Hematopoietic multipotent progenitor cell treated with erythropoietin and hydrocortisone succinate and interleukin-3 and kit ligand, for 17 days (in vitro differentiated cells): ENCODE measurements around the gene IMMP2L.

Experiments used
- DNase-seq: peaks from one replicate; pipeline ENCODE4 v3.0.0-alpha.2; 2015; ENCODE audit warnings: low spot score

IMMP2L gene

DNA sequence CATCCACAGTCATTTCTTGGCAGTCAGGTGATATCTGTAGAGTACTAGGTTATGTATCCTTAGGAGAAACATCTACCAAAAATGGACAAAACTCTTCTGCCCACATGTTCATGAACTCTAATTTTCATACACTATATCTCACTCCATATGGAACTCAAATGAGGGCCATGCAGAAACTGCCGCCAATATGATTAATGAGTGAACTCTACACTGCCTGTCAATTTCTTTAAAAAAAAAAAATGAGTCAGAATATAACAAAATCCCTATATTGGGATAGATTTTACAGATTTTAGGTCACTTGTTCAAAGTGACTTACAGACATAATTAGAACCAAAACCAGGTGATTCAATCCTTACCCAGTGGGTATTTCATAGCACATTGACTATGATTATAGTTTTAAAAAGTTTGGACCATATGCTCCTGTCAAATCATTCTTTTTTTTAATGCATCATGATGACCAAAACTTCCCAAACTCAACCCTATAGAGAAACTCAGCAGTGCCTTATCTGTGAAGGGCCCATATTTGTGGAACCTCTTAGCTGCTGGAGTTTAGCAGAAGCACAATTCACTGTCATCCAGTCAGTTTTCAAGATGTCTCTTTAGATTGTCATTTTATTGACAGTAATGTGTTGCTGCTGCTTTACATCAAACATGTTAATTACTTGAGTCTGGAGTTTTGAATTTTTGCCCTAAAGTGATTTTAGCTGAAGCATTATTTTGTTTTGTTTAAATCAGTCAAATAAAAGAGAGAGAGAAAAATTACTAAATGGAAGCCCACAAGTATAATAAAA lies 460.2 kb downstream of the IMMP2L start:
- no peak for DNase-seq

DNA sequence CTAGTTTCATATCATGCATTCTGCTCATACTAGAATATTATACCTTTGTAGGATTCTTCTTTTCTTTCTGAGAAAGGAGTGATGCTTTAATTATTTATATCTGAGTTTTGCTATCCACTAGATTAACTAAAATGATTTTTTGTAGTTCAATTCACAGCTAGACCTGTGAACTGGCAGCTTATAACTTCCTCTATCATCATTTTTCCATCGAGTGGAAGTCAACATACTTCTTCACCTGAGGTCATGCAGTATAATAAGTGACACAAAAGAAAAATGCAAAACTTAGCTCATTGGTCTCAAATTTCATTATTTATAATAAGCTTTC lies 463.4 kb downstream of the IMMP2L start:
- no peak for DNase-seq

DNA sequence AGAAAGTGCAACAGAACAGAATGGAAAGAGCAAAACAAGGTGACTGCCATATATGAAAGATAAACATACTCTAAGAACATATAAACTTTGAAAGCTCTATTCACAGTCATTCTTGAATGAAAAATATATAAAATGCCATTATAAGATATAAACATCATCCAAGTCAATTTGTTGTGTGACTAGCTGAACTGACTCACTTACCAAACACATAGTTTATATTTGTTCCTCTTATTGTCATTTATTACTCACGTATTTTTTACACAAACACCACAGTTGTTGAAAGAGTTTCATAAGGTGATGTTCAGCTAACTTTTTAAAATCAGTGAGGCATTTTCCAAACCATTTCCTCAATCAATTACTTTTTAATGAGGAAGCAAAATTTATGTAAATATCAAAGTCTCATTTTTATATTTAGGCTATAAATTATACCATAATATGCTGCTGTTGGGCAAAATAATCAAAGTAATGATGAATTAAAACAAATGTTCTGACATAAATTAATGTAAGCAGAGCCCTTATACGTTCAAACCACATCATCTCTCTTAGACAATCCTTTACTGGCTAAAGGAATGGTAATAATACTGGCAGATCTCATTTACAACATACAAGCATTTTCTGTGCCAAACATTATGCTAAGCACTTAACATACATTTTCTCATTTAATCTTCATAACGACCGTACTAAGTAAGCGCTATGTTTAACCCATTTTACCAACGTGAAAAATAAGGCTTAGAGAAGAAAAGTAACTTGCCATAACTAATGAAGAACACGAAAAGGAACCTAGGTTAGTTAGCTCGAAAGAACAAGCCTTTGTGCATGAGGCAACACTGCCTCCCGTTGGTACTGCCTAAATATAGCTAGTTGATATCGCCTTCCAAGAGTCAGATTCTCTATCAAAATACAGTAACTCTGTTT lies 464.0 kb downstream of the IMMP2L start:
- DNase-seq: no peak

DNA sequence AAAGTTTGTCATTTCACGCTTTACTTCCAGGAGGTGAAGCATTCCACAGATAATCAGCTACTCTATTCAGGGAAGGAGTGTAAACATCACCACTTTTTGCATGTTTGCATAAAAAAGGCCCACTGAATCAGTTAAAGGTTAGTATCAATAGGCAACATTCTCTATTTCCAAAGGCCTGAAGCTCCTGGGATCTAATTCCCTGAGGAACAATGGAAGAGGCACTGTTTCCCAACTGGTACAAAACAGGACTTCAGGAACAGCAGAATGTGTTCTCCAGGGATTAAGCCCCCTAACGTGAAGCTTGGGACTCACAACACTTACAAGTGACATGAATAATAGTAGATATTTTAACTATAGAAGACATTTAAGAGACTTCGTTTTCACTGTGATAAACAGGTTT lies 465.3 kb downstream of the IMMP2L start:
- DNase-seq: no peak

DNA sequence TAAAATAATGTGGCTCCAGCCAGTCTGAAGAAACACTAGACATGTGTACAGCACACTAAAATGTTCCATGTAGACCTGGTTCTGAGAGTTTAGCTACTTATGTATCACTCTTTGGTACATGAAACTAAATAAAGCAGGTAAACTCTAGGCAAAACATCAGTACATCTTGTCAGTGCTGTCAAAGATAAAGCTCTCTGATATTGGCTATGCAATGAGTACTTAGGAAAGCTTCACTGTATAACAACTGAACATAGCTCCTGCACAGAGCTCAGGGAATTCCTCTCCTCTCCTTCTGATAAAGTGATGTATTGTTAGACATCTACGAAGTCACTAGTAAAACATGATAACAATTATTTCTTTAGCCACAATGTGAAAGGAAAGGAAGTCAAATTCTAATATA lies 467.9 kb downstream of the IMMP2L start:
- no peak for DNase-seq

DNA sequence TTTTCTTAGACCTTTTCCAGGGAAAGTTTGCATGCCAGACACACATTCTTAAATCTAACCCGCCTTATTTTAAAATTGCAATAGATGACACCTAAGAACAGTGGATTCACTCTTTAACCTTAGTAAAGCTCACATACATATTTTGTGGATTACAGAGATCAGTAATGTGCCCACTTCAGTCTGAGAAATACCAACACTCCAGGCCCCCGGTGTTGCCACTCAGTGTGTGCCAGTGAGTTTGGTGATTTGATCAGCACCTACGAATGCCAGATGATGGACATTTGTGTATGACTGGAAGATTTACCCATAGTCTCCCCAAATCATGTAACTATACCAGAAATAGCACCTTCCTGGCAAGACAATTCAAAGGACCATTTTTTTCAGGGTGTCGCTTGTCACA lies 468.8 kb downstream of the IMMP2L start:
- no peak for DNase-seq

DNA sequence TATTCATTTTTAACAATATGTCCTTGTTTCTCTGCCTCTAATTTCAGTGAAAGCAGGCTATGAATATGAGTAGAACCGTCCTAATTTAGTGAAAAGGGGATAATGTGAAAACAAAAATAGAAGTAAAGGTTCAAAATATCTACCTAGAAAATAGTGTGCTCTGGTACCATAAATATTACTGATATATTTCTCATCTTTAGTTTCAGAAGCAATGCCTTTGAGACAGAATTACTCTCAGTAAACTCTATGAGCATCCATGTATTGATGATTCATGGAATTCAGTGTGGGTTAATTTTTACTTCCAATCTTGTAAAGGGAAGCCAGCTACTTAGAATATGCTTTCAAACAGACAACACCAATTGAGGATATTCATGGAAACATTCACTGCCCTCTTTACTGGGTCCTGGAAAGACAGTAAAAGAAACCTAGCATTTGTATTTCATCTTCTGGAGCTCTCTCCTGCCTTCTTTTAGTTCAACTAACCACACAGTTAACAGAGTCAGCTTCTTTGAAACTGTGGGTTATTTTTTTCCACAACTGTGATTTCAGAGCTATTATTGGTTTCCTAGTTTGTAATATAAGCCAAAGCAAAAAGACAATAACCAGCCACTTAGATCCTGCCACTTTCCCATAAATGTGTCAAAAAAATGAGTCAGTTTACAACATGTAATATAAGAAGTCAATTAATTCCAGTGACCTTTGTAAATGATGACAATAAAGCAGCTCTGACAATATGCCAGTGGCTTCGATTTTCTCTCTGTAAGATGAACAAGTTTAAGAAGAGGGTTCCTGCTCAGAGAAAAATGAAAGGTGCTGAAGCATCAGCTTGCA lies 469.7 kb downstream of the IMMP2L start:
- DNase-seq: no peak

DNA sequence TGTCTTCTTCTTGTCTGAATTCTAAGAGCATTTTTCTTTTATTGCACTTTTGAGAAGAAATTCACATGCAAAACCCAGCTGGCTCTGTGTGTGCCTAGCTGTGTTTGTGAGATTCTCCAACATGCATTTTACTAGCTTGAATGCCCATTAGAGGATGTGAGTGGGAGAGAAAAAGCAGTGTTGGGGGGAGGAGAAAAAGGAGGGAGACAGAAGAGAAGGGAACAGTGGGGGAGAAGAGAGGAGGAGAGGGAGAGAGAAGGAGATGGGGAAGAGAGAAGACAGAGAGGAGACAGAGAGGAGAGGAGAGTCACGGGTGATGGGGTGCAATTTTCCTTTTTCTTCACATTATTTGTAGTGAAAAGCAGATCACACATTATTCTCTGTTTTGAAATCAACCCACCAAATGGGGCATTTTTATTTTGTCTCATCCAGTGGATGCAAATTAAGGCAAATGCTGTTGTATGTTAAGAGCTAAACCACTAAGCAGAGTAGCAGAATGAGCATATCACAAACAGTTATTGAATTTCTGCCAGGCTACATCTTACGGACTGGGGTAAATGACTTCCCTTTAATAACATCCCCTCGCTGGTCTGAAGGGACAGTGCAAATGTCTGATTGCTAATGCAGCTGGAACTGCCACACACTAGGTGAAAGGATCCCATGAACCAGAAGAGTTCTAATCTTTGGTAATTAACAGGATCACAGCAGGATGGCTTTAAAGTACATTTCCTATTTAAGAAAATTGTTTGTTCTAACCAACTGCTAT lies 470.5 kb downstream of the IMMP2L start:
- no peak for DNase-seq

DNA sequence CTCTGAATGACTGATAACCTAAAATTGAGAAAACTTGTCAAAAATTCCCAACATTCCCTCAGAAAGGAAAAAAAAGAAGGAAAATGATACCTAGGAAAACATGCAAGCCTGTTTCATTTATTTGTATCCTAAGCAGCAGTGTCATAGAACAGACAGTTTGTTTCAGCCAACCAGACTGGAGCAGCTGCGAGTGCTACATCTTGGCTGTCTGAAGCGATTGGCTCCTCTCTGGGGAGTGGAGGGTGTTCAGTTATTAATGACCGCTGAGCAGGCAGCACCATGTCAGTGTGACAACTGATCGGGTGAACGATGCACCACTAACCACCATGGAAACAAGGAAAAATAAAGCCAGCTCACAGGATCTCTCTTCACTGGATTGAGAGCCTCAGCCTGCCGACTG lies 471.4 kb downstream of the IMMP2L start, which contains the start of gene LRRN3:
Gene LRRN3 (plus strand): TSS at position 282 of the 400 bp plus-strand sequence. CDS start 31,646 bp downstream, outside the sequence.
- no peak for DNase-seq

DNA sequence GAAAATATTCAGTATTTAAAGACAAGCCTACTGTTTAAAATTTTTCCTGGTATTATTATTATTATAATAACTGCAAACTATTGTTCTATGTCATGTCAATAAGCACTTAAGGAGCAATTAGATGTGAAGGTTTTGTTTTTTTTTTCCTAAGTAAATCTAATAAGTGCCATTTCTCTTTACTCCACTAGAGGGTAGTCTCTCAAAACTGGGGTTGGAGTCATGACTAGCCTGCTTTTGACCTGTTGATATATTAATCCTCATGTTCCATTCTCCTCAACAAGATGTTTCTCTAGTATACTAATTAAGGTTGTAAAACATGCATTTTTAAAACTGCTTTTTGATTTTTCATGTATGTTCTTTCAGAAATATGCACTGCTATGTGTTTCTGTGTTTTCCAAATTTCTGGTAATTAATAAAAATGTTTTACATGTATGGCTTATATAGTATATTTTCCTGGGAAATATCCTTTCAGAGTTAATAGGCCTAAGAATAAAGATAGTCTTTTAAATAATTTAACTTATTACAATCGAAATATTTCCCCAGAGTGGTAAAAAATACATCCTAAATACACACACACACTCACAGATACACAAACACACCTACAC lies 472.4 kb downstream of the IMMP2L start:
- DNase-seq: peak; percentile 8

DNA sequence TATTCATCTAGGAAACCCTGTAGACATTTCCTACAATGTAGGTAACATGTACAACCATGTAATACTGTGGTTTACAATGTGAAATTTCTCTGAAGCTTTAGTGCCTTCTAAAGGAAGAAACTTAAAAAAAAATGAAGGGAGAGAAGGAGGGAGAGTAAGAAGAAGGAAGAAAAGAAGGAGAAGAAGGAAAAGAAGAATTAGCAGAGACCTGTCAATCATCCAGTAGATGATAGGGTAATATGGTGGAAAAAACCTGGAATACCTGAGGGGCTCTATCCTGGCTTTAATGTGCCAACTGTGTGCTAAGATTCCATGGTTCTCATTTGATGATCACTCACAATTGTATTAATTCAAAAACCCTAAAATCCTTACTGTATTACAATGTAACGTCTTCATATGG lies 474.0 kb downstream of the IMMP2L start:
- DNase-seq: no peak

DNA sequence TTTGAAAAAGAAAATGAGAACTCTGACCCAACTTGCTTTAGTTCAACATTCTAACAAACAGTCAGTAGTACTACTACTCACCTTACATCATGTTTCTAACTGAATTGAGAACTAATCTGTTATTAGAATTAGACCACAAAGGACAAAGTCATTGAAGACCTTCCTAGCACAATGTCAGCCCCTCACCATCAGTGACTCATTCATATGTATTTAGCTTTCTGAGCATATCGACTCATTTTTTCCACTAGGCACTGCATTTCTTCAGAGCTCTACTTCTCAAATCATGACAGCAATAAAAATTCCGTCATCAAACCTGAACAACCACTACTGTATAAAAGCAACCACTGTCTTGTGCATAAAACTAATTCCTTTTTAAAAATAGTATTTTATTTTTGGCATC lies 475.8 kb downstream of the IMMP2L start:
- no peak for DNase-seq

DNA sequence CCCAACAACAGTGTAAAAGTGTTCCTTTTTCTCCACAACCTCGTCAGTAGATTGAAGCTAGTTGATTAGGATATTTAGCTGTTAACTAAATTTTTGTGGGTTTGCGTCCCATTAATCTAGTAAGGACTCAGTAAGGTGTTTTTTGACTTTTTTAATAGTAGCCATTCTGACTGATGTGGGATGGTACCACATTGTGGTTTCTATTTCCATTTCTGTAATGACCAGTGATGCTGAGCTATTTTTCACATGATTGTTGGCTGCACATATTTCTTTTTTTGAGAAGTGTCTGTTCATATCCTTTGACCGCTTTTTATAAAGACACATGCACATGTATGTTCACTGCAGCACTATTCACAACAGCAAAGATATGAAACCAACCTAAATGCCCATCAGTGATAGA lies 476.9 kb downstream of the IMMP2L start:
- no peak for DNase-seq

DNA sequence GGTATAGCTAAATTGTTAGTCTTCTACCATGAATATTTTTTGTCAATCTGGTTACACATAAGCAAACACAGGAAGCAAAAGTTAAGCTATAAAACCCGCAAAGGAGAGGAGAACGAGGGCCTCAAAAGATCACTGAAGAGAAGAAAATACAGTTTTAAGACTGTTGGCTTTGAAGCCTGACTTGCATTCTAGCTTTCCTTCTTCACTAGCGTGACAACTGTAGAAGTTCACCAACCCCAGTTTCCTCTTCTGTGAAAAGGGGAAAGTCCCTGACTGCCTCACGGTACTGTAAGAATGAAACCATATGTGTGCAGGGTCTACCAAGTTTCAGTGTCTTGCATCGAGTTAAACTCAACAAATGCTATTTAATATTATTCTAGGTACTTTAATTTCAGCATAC lies 478.9 kb downstream of the IMMP2L start:
- DNase-seq: no peak

DNA sequence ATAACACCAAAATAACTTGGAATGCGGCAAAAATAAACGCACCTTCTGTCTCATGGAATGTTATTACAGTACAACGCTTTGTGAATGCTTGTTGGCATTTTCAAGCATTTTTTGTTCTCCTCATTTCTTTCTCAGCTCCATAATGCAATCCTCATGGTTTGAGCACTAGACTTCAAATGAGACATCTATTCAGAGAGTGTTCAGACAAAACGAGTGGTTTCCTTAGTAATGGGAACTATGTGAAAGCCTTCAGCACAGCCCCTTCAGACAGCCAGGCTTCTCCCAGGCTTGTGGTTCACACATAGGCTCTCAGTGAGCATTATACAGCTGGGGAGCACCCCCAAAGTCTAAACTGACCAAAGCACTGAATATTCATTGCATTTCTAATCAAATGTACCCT lies 479.9 kb downstream of the IMMP2L start:
- DNase-seq: no peak

DNA sequence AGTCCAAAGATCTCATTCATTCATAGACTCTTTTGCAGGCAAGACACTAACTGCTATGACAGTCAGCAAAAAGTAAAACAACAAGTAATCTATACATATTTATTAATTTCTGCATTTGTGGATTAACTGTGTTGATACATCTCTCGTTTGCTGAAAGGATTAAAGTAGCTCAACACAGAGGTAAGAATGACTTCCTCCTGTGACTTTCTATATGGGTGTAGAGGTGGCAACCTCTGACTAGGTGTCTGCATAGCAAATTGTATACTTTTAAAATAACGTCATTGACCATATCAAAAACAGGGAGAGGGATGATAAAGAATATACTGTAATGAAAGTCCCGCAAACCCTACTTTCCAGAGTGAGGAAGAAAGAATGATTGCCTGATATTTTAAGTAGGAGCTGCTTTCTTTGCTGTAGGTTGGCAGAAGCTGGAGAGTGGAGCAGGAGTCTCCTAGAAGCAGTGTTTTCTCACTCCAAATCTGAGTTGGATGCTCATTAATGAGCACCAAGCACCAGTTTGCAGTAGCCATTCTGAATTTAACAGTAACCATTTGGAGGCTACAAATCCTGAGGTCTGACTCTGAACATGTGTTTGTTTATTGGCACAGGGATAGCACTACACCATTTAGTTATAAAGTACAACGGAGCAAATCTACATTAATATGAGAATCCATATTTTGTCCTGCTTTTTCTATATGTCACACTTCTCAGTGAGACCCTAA lies 480.6 kb downstream of the IMMP2L start:
- DNase-seq: no peak

DNA sequence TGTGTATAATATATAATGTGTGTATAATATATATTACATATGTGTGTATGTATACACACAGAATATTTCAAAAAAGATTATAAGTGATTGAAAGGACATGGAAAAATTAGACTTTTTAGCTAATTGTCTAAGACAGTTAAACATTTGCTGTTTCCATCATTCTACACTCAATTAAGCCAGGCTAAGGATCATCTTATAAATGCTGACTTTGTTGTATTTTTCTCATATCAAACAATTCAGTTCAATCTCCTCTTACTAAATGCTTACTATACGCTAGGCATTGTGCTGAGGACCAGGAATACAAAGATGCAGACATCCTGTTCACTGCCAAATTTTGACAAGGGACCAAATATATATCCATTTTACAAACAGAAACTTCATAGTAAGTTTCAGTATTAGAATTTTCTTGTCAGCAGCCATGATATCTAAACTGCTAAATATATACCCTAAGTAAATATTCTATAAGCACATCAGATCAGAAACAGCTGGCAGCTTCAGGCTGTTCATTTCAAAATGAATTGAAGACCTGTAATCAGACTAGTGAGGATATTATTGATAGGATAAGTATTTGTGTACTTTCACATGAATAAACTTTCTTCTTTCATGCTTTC lies 481.7 kb downstream of the IMMP2L start:
- no peak for DNase-seq

DNA sequence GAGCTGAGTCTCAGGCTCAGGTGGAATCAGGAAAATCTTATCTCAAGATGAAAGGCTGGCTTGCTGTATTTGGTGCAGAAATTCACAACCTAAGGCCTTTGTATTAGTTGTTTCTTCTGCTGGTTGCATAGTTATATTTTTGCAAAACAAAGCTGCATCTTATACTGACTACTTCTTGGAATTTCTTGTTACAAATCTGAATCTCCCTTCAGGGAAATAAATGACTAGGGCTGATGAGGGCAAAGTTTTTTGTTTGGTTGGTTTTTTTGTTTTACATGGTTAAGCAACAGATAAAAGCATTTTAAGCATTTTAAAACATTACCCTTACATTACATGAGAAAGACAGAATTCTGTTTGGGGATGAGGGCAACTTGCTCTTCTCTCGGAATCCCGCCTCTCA lies 485.3 kb downstream of the IMMP2L start:
- DNase-seq: no peak

DNA sequence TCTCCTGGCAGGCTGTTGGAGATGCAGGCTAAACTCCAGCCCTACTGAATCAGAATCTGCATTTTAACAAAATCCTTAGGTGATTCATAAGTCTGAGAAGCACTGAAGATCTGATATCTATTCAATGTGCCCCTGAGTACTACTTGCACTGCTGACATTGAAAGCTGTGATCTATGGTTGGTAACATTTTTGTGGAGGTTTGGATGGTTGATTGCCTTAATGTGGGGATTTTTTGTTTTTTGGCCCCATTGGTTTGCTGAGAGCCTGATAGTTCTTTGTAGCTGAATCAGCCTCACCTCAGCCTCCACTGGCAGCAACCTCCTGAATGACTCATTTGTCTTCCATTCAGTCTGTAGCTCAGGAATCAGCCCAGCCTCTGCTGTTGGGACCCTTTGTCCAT lies 486.1 kb downstream of the IMMP2L start:
- no peak for DNase-seq

DNA sequence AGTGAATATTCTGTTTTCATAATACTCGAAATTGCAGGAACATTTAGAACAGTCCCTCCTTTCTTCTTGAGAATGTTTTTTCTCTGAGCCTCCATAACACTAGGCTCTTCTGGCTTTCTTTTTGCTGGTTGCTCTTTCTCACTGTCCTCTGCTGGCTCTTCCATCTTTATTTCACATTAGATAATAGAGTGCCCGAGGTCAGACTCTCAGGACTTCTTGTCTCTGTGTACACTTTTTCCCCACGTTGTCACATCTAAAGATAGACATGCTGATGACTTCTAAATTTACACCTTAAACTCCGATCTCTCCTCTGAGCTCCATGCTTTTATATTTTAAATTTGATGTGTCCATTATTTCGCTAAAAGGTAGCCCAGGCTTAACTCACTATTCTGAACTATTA lies 486.8 kb downstream of the IMMP2L start:
- DNase-seq: no peak
